HG03139 (cell line): ENCODE measurements around the gene SREK1.

Experiments used
- ATAC-seq: cut with Tn5 transposase; IDR thresholded peaks from one replicate; pipeline ENCODE4 v1.9.1; 2021; ENCODE audit not compliant: unreplicated experiment

The SREK1 gene

DNA sequence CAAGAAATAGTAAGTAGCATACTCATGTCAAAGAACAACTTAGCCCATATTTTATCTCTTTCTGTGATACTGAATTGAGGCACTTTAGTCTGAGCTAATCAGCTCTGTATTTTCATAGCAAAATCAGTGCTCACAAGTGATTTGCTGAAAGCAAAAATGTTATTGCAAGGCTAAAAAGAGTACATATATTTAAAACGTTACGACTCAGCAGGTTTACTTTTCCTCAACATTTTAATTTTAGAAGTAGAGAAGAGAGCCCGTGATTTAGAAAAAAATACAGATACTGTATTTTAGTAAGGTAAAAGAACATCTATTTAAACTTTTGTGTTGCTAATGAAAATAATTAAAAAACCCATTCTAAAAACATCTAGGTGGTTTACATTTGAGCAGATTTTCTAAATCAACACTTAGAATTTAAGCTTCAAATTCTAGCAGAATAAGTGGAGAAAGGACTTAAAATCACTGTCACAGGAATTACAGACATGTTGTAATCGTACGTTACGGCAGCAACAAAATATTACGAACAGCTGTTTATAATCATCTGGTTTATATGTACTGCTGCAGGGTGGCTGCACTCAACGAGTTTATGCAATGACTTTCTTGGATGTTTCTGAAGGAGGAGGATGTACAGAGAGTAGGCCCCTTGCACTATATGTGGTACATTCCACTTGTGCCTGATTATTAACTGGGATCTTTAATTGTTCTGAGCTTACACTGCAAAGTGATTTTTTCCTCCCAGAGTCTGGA, 20.1 kb downstream of the SREK1 start:
- no peak for ATAC-seq

DNA sequence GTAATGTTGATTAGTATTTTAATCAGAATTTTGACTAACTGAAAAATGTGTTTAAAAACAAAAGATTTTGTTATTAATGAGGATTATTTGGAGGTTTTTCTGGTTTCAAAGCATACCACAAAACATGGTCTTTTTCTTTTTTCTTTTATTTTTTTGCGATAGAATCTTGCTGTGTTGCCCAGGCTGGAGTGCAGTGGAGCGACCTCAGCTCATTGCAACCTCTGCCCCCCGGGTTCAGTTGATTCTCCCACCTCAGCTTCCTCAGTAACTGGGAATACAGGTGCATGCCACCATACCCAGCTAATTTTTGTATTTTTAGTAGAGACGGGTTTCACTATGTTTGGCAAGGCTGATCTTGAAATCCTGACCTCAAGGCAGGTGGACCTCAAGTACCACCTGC, 24.1 kb downstream of the SREK1 start:
- no peak for ATAC-seq

DNA sequence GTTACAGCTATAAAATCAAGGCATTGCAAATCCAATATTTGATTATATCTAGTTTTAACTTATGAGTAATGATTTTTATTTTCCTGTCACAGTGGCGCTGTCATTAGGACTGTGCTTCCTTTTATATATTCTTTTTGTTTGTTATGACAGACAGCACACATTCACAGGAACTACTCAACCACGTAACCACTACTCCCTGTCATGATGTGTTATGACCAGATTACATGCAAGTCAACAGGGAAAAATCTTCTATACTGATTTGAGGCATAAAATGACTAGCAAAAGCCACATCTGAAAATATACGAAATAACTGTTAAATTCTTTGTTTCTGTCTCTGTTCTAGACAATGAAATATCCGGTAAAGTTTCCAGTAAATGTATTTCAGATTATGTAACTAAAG, 25.4 kb downstream of the SREK1 start:
- no peak for ATAC-seq

DNA sequence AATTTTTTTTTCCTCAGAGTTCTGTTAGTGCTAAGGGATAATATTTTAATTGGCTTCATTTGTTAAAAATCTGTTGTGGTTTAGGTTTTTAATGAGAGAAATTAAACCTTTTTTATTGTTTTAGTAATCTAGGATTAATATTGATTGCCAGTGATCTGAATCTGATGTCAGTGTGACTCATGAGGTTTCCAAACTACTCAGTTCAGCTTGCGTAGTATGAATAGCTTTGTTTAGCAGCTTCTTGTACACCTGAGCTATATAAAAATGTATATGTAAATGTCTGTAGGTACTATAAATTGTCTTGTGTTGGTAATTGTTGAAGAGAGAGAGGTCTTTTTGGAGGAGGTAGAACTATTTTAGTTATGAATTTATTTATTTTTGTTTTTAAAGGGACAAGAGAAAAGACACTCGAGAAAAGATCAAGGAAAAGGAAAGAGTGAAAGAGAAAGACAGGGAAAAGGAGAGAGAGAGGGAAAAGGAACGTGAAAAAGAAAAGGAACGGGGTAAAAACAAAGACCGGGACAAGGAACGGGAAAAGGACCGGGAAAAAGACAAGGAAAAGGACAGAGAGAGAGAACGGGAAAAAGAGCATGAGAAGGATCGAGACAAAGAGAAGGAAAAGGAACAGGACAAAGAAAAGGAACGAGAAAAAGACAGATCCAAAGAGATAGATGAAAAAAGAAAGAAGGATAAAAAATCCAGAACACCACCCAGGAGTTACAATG, 26.3 kb downstream of the SREK1 start:
- no peak for ATAC-seq

DNA sequence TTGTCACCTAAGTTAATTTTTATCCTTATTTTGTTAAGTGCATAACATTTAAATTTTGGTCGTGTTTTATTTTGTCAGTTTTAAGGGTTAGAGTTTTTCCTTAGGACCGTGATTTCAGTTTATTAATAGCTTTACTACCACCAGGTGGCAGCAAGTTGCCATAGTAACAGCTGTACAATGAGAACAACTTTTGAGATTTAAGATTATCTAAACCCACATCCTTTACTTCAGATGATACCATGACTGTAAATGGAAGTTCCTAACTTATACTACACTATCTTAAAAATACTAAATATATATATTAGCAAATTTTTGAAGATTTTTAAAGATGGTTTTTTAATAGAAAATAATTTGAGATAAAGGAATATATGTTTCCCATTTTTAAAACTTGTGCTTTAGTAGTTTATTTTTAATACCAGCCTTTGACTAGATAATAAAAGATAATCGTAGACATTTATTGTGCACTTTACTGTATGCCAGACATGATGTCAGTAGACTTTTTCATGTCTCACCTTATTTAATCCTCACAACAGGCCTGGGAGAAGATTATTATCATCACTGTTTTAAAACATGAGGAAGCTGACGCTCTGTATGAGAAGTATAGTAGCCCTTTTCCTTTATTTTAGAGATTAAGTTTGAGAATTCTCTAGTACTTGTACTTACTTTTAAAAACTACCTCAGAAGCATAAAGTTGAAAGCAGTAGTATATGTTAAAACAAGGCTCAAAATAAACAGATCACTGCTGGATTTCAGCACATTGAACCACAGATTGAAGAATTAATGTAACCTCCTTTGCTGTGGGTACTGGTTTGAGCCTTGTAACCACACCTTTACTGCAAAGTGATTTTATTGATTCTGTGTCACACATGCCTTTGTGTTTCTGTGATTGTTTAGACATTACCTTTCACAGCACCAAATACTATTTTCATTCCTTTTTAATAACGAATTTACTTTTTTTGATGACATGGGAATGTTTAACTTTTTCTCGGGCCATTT, 27.5 kb downstream of the SREK1 start:
- ATAC-seq = peak; percentile 62

DNA sequence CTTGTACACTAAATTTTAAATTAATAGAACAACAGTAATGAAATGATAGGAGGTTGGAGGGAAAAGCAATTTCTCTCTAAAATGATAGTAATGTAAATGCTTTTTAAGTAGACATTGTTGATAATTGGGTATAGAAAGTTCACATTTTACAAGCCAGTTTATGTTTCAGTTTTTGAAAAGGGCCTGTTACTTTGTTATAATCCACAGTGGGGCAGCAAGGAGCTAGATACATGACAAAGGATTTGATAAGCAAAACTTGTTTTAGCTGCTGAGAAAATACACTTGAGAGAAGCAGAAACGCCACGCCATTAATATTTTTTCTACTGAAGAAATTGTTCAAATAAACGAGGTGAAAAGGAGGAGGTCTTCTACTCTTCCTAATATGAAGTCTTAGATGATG, 30.2 kb downstream of the SREK1 start:
- ATAC-seq = no peak

DNA sequence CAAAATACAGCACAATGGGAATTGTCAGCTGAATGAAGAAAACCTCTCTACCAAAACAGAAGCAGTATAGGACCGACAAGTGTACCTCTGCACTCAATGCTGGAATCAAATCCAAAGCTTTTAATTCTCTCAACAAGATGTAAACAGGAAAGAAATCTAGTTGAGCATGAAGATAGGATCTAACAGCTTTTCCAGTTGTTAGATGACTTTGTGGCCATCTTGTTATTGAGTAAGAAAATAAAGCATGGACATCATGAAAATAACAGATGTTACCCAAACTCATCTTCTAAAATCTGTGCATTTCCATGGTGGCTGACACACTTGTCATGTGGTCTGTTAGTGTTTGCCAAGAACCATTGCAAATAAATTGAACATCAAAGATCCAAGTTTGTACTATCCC, 34.7 kb downstream of the SREK1 start:
- no peak for ATAC-seq

DNA sequence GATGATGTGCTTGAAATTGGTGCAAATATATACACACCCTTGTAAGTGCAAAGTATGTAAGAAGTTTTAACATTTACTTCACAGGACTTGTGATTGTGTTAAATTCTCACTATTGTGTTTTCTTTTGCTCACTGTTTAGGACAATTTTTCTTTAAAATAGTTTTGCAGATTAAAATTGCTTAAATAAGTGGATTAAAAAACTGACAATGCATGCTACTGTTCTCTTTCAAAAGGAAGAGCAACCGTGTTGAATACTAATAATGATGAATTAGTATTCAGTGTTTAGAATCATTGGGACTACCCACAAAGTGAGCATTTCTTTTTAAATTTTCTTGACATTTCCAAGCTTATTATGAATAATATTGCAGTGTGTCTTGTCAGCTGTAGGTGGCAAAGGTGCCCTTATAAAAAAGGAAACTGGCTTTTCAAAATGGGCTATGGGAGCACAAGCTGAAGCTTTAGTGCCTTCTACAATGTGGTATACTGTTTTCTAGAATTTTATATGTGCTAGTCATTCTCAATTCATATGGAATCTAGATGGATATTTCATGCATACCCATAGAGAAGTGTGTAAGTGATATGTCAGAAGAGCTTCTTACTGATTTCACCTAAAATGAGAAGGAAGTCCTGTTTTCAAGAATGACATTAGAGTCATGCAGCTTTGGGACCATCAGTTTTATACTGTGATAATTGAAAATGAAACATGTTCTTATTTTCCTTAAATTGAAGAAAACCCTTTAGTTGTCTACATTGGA, 35.4 kb downstream of the SREK1 start:
- no peak for ATAC-seq

DNA sequence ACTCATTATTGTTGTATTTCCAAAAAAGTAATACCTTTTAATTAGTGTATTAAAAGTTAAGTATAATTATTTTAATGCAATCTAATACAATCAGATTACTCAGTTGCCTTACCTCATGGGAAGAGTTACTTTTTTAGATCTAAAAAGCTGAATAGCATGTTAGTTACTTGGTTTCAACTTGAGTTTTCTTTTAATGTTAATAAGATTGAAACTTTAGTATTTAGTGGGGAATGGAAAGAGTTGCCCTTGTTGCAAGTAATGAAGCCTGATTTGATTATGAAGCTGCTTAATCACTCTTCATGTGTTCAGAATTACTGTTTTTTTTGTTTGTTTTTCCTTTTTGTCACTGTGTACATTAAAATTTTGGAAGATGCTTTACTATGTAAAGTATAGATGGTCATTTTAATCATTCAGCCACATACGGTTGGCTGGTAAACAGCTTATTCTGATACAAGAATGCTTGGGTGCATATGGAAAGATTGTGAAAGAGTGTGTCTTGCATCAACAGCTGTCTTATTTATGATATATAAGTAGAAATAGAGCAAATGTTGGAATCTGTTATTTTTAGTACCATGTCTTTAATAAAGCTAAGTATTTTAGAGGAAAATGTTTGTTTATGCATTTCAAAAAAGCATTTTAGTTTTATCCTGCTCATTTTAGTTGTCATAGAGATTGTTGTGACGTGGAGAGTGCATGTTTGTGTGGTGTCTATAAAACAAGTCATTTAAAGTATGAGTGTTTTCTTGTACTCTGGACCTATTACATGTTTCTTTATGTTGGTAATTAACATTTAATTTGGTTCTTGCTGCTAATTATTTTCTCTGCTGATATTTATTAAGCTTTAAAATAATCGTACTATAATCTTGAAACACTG, 36.4 kb downstream of the SREK1 start:
- ATAC-seq = no peak

DNA sequence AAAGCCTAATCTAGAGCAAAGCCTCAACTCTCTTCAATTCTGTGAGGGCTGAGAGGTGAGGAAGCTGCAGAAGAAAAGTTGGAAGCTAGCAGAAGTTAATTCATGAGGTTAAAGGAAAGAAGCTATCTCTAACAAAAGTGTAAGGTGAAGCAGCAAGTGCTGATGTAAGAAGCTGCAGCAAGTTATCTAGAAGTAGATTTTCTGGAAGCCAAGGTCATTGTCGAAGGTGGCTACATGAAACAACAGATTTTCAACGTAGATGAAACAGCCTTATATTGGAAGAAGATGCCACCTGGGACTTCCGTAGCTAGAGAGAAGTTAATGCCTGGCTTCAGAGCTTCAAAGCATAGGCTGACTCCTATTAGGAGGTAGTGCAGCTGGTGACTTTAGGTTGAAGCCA, 42.0 kb downstream of the SREK1 start:
- no peak for ATAC-seq

DNA sequence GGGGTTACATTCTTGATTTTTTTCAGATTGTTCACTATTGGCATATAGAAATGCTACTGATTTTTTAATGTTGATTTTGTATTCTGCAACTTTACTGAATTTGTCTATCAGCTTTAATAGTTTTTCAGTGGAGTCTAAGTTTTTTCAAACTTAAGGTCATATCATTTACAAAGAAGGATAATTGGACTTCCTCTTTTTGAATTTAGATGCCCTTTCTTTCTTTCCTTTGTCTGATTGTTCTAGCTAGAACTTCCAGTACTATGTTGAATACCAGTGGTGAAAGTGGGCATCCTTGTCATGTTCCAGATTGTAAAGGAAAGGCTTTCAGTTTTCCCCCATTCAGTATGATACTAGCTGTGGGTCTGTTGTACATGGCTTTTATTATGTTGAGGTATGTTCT, 49.3 kb downstream of the SREK1 start:
- no peak for ATAC-seq

DNA sequence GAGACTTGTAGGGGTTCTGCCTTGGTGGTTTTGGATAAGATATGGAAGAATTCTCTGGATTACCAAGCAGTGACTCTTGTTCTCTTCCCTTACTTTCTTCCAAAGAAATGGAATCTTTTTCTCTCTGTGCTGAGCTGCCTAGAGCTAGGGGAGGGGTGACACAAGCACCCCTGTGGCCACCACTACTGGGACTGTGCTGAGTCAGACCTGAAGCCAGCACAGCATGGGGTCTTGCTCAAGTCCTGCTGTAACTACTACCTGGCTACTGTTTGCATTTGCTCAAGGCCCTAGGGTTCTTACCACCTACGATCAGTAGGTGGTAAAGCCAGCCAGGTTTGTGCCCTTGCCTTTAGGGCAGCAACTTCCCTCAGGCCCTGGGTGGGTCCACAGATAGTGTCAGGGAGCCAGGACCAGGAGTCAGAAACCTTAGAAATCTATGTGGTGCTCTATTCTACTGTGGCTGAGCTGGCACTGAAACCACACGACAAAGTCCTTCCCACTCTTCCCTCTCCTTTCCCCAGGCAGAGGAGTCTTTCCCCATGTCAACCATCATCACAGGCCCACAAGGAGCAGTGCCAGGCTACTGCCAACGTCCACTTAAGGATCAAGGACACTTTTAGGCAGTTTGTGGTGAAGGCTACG, 53.8 kb downstream of the SREK1 start:
- no peak for ATAC-seq

DNA sequence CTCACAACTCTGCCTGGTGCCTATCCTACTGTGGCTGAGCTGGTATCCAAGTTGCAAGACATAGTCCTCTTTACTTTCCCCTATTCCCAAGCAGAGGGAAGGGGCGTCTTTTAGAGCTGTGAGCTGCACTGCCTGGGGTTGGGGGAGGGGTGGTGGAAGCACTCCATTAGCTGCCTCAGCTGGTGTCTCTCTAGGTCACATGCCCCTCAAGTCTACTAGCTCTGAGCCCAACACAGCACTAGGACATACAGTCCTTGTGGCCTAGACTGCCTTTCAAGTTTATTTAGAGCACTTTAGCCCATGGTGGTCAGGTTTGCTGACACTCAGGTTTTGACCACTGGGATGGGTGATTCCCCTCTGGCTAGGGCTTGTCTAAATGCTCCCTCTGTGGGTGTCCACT, 54.7 kb downstream of the SREK1 start:
- no peak for ATAC-seq

DNA sequence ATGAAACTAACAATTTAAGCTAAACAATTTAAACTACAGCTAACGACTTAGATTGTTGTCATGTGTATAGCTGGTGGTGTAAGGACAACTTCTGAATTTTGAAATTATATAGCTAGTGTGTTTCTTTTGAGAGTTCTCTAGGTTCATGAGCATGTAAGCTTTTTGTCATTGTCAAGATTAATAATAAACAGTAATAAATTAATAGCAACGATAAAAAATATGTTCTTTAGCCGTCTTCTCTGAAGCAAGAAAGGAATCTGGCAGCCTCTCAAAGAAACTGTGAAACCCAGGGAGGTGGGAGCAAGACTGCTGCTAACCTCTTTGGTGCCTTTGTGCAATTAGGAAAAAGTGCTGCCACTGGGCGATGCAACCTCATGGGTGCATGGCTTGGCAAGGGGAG, 59.4 kb downstream of the SREK1 start:
- ATAC-seq = no peak

DNA sequence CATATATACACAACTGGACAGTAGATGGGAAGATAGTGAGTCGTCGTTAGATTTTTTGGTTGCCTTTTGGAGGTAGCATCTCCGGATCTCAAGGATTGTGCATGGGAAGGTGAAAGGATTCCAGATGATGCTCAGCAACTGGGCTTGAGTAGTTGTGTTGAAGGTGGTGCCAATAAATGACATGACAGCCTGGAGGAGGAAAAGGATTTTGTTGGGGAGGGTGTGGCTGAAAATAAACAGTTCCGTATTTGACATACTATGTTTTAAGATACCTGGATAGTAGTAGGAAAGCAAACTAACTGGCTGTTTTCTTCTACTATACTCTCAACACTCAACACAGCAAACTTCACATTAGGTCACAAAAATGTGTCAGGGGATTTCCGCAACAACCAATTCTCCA, 62.4 kb downstream of the SREK1 start:
- no peak for ATAC-seq

DNA sequence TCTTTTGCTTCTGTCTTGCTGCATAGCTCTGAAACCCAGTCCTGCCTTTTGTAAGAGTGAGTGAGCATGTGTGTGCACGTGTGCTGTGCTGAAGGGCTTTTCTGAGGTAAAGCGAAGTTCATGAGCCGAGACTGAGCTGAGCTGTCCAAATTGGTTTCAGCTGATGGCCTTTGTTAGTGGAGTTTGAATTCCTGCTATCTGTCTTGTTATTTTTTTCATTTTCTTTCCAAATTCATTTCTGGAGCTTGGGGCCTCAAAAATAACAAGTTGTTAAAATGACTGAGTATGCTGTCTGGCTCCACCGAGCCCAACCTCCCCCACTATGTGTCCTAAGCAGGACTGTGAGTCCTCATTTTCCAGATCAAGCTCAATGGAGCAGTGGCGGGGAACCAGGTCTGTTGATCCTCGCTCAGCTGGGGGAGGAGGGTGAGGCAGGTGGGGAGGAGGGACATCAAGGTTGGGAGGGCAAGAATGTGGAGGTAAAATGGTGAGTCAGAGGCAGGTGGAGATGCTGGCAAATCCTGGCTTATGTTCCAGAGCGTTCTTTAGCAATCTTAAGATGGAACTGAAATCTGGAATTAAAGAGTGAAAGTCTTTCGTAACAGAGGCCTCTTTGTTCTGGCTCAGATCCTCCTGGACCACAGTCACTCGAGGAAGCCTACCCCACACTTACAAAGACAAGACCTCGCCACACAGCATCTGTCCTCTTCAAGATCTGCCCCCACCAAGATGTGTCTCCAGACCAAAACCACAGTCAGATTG, 63.9 kb downstream of the SREK1 start:
- ATAC-seq = no peak

DNA sequence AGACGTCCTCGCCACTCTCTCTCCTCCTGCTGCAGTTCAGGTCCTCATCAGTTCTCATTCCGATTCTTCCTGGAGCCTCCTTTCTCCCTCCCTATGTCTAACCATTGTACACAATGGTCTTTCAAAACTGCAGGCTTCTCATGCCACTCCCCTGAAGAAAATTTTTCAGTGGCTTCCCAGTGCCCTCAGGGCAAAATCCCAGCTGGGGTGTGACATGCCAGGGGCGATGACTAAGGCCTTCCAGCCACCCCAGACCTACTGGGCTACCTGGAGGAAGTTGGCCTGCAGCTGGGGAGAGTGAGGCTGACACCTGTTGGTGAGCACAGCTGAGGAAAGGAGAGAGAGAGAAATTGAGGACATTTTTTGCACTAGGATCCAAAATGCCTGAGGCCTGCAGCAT, 65.2 kb downstream of the SREK1 start:
- no peak for ATAC-seq

DNA sequence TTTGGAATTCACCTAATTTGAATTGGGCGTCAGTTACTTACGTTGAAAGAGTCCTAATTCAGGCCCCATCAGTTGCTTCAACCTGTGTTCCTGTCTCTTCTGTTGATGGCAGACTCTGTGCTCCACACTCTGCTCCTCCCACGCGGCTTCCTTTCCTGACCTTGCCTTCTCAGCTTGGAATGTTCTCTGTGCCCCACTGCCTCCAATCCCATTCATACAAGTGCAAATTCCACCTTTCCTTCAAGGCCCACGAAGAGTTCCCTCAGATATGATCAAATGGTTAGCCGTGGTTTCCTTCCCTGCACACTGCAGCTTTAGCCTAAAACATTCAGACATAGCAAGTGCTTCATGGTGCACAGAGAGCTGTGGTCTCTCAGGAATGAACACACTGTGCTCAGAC, 65.7 kb downstream of the SREK1 start:
- ATAC-seq = no peak

DNA sequence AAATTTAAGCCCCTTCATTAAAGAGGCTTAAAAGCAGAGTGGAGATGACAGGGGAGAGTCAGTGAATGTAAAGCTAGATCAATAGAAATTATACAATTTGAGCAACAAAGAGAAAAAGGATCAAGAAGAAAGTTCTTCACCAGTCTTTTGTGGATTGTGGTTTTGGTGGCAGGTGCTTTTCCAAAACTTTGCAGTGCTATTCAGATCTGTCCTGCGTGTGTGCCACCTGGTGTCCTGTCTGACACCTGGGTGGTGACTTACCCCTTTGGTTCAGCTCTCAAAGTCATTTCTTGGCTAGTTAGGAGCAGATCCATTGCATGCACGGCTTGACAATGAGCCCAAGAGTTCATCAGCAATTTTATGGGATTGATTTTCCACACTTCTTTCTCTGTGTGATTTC, 69.4 kb downstream of the SREK1 start:
- no peak for ATAC-seq
